ENCODE results near the gene HOXB2. TPM values are rescaled to one million over a fixed set of nuclear protein-coding genes. Genes with fewer than 3 reads are reported as not detected.

HOXB2 gene
- total RNA-seq, 1 donor from 2014 or later = 5.6 TPM

GRCh38 chr17:48551596-48552465 lies 6.9 kb upstream of the HOXB2 start:
- H3K4me3 ChIP-seq = peak overlapping the region; percentile 6
- H3K9me3 ChIP-seq = no peaks in the 10 kb centered on the region
- DNase-seq (no peak), ATAC-seq (no peak)
- H3K4me1 ChIP-seq = peaks cover 8% of the 10 kb centered on the region
- no peak for TF ChIP-seq CTCF (IDR thresholded peaks at IDR 0.05)
- intact Hi-C loops (cut with DNase I) = no loop called here
- peaks cover 61% of the 10 kb centered on the region for H3K27me3 ChIP-seq (ENCODE audit: low read depth)
- peak overlapping the region; percentile 81 for H3K27ac ChIP-seq
- no peaks in the 10 kb centered on the region for H3K36me3 ChIP-seq

GRCh38 chr17:48551214-48551555 lies 6.3 kb upstream of the HOXB2 start:
- Histone ChIP-seq H3K36me3 (no peaks in the 10 kb centered on the region), H3K27ac (peak overlapping the region; percentile 81), H3K4me1 (peaks cover 12% of the 10 kb centered on the region), H3K27me3 (ENCODE audit: low read depth) (peaks cover 62% of the 10 kb centered on the region), H3K9me3 (no peaks in the 10 kb centered on the region), H3K4me3 (no peak overlapping the region)
- intact Hi-C loops (cut with DNase I) = no loop called here
- no peak for TF ChIP-seq CTCF (IDR thresholded peaks at IDR 0.05)
- DNase-seq = no peak
- no peak for ATAC-seq

DNA sequence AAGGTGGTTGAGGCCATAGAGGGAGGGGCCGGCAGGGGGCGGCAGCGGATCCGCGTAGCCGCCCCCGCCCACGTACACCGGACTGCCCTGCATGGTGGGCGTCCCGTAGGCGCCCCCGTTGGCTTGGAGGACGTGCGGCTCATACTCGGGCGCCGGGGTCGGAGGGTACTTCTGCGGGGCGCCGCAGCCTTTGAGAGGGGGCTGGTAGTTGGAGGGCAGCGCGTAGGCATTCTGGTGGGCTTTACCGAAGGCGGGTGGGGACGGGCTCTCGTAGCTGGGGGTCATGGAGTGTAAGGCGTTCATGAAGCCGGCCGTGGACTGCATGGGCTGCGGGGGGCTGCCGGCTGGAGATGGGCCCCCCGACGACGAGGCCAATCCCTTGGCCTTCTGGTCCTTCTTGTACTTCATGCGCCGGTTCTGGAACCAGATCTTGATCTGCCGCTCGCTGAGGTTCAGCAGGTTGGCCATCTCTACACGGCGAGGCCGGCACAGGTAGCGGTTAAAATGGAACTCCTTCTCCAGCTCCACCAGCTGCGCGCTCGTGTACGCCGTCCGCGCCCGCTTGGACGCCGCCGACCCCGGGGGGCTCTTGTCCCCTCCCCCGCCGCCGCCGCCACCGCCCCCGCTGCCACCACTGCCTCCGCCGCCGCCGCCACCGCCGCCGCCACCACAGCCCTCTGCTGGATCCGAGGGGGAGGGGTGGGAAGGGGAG lies 5.7 kb upstream of the HOXB2 start:
- no peak for DNase-seq
- ATAC-seq = no peak
- intact Hi-C loops (cut with DNase I) = no loop called here
- H3K9me3 ChIP-seq = no peaks in the 10 kb centered on the region
- TF ChIP-seq CTCF (IDR thresholded peaks at IDR 0.05) = no peak
- peak overlapping the region; percentile 81 for H3K27ac ChIP-seq
- H3K4me1 ChIP-seq = peaks cover 15% of the 10 kb centered on the region
- H3K27me3 ChIP-seq (ENCODE audit: low read depth) = peaks cover 60% of the 10 kb centered on the region
- no peaks in the 10 kb centered on the region for H3K36me3 ChIP-seq
- H3K4me3 ChIP-seq = no peak overlapping the region

- ATAC-seq = no peak
- Histone ChIP-seq H3K9me3 (no peaks in the 10 kb centered on the region), H3K27ac (peak overlapping the region; percentile 81), H3K4me3 (no peak overlapping the region), H3K27me3 (ENCODE audit: low read depth) (peaks cover 63% of the 10 kb centered on the region), H3K36me3 (no peaks in the 10 kb centered on the region), H3K4me1 (peaks cover 21% of the 10 kb centered on the region)
- no peak for DNase-seq
- intact Hi-C loops (cut with DNase I) = no loop called here
- TF ChIP-seq CTCF (IDR thresholded peaks at IDR 0.05) = no peak
Measured at GRCh38 chr17:48549914-48550501, 5.1 kb upstream of the HOXB2 start.

- H3K27me3 ChIP-seq (ENCODE audit: low read depth) = peaks cover 62% of the 10 kb centered on the region
- H3K4me1 ChIP-seq = peaks cover 24% of the 10 kb centered on the region
- no peak overlapping the region for H3K4me3 ChIP-seq
- DNase-seq = no peak
- peak overlapping the region; percentile 56 for H3K27ac ChIP-seq
- intact Hi-C loops (cut with DNase I) = no loop called here
- H3K36me3 ChIP-seq = no peaks in the 10 kb centered on the region
- no peak for ATAC-seq
- no peaks in the 10 kb centered on the region for H3K9me3 ChIP-seq
- TF ChIP-seq CTCF (IDR thresholded peaks at IDR 0.05) = no peak
Measured at GRCh38 chr17:48549281-48549630, 4.3 kb upstream of the HOXB2 start.

Data from lower lobe of right lung (tissue), 2 donors.